Transverse colon (tissue), 4 donors: ENCODE data around the gene GORAB.

Experiments used
- CTCF ChIP-seq, 5 experiments: fragments of 200-600 bp in 3 of 5; fragments of 450-650 bp in 2 of 5; sonication (generic) in 3 of 5; IDR thresholded peaks; 1 replicate in 2 of 5; 2 replicates in 3 of 5; pipeline ENCODE4 v1.5.1; 2016 to 2017; ENCODE audit warnings: antibody characterized with exemption in 5 of 5, inconsistent platforms in 3 of 5, mild to moderate bottlenecking in 2 of 5, moderate library complexity in 1 of 5
- POLR2A ChIP-seq: fragments of 450-650 bp; IDR thresholded peaks from one replicate; pipeline ENCODE4 v1.6.1; 2016; ENCODE audit warnings: antibody characterized with exemption, mild to moderate bottlenecking, moderate library complexity
- POLR2AphosphoS5 ChIP-seq, 3 donors: sonication (generic); formaldehyde crosslinking; IDR thresholded peaks; one replicate each; pipeline ENCODE4 v1.6.1; 2016; ENCODE audit warnings: antibody characterized with exemption in 3 of 3

DNA sequence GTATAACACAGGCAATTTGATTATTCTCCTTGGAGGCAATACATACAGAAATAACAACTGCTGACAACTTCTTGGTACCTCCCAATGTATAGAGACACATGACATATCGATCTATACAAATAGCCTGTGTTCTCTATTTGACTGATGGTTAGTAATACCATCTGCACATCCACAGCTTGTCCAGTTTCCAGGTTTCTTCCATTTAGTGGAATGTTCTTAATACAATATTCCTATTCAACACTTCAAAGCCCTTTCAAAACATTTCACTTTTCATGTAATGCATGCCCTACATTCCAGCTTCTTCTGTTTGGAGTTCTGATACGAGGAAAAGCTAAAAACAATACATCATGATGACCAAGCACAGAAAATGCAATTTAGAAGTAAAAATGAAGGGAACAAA lies 37.0 kb upstream of the GORAB start:
- TF ChIP-seq POLR2AphosphoS5 (IDR thresholded peaks at IDR 0.05) (no peak), CTCF (IDR thresholded peaks at IDR 0.05) (no peak), POLR2A (no peak)
